Forelimb muscle (tissue), 1 donor: Measurements from ENCODE around the gene PSMA1. TPM values are rescaled to one million over a fixed set of nuclear protein-coding genes. Genes with fewer than 3 reads are reported as not detected.
A peak's percentile ranks its signal among the peaks of the same experiment; 100 is the strongest.

Source experiments
- DNase-seq: peaks from one replicate; pipeline ENCODE4 v3.0.0-alpha.2; 2013; ENCODE audit warnings: low read depth
- polyA plus RNA-seq: library from polyadenylated mRNA; unstranded; fragments of 120-200 nt; gene quantifications from one replicate; pipeline ENCODE4 v1.2.1, GENCODE V29; 2013; ENCODE audit not compliant: insufficient read length

PSMA1 gene
- polyA plus RNA-seq, 1 donor = 118 TPM

- DNase-seq = no peak
These were observed 9.8 kb upstream of the PSMA1 start for GRCh38 chr11:14529951-14530350.

- DNase-seq = no peak
These were observed 9.1 kb upstream of the PSMA1 start for GRCh38 chr11:14529321-14529720.

DNA sequence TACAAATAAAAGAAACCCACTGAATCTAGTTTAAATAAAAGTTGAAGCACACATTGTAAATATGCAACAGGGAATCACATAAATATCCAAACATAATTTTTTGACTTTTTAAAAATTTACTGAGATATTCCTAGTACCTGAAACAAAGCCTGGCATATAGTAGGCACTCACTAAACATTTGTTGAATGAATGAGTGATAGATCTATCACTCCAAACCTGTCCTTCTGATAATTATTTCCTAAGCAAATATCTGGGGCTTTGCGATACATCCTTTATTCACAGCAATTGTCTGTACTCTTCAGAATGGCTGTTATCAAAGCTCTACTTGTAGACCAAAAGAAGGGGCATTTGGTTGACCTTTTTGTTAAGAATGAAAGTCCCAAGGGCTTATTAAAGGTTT lies 2.6 kb upstream of the PSMA1 start:
- no peak for DNase-seq

GRCh38 chr11:14522245-14522644 lies 2.1 kb upstream of the PSMA1 start:
- no peak for DNase-seq

GRCh38 chr11:14520747-14521151 lies 563 bp upstream of the PSMA1 start:
- no peak for DNase-seq

GRCh38 chr11:14519597-14519916 lies 629 bp downstream of the PSMA1 start:
- no peak for DNase-seq

- DNase-seq = no peak
These were observed 1.4 kb downstream of the PSMA1 start for GRCh38 chr11:14518820-14519219.

GRCh38 chr11:14513800-14514199 lies 6.4 kb downstream of the PSMA1 start:
- DNase-seq = no peak

- no peak for DNase-seq
These were observed 13.7 kb downstream of the PSMA1 start for GRCh38 chr11:14506532-14506931.

DNA sequence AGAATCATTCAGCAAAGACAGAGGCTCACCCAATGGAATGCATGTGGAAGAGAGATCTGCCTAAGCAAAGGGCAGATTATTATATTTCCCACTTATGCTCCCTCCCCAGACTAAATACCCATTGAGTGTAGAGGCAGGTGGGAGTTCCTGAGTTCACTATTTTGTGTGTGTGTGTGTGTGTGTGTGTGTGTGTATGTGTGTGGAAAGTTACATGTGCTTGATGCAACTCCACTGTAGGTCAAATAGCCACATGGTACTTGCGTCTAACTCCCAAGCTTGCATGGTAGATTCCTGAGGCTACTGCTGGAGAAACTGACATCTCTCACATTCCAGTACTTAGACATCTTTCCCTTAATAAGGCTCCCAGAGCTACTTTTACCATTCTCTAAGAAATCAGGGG lies 17.2 kb downstream of the PSMA1 start:
- DNase-seq = no peak

GRCh38 chr11:14502039-14502438 lies 18.1 kb downstream of the PSMA1 start:
- no peak for DNase-seq

DNA sequence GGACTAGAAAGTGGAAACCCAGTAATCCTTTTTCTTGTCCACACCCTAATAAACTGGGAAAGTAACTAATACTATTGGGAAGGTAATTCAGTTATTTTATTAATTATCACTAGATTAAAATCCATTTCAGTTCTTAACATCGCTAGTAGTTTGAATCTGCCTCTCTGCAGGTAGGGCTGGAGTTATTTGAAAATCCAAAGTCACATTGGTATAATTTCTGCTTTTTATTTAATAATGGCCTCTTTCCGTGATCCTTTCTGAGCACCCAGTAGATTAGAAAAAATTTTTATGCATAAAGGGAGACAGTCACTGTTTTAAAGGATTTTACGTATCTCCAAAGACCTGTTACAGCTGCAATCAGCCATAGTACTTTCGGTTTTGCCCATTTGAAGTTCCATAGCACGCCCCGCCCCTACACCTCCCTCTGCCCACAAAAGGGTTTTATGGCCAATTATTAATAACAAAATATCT lies 20.0 kb downstream of the PSMA1 start:
- DNase-seq = no peak

GRCh38 chr11:14499560-14500180 lies 20.5 kb downstream of the PSMA1 start, which contains the start of gene COPB1:
COPB1 (minus strand) TSS chr11:14499811; CDS start chr11:14498928, 883 bp downstream.
- peak; percentile 95 for DNase-seq

DNA sequence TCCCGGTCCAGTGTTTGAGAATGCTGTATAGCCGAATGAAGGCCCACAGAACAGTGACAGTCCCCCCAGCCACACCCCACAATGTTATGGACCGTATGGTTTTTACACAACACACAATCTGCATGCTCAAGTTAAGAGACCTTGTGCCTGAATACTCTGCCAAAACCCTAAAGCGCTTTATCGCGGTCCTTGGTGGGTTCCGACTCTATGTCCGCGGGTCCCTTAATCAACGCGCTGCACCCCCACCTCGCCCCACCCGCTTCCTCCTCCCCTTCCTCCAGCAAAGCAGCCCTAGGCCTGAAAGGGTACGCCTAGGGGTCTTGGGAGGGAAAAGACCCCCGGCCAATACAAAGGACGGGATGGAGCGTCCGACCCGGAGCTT lies 21.0 kb downstream of the PSMA1 start:
- no peak for DNase-seq

GRCh38 chr11:14480716-14481115 lies 39.5 kb downstream of the PSMA1 start:
- DNase-seq = no peak

DNA sequence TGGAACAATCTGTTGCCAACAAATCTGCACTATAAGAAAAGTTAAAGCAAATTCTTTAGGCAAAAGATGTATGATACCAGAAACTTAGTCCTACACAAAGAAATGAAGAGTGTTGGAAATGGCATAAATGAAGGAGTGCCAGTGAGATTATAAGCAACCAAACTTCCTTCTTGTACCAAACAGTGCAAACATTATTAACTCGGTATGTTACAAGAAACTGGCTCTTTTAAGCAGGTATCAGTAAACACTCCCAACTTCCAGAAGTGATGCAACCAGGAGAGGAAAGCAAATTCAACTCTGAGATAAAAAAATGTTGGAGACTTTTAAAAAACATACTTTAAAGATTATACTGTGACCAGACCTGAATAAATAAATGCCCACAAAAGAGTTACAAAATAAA lies 49.1 kb downstream of the PSMA1 start:
- no peak for DNase-seq

DNA sequence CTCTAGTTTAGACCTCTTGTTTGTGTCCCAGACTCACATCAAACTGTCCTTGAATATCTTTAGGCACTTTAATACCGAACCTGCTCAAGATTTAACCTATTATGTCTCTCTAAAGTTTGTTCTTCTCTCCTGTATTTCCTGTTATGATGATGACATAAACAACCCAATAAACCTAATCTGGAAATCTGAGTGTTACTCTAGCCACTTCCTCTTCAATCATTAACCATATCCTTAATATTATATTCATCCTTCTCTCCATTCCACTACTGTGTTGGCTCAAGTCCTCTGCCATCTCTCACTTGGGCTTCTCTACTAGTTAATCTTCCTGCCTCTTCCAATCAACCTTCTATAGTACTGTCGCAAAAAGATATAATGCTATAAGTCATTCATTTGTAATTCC lies 56.6 kb downstream of the PSMA1 start:
- no peak for DNase-seq

DNA sequence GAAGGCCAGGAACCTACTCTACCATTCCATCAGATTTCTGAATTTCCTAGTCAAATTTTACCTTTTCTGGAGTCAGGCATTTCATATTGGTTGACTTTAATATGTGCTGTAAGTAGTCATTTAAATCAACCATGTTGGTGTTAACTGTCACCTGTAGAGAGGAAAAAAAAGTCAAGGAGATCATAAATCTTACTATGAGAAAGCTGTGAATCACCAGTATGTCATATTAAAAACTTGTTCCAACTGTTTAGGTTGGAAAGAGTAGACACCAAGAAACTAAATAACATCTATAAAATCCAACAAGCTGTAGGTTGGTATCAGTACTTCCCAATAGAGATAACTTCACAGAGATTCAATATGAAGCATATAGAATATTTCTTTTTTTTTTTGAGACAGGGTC lies 60.0 kb downstream of the PSMA1 start:
- no peak for DNase-seq

DNA sequence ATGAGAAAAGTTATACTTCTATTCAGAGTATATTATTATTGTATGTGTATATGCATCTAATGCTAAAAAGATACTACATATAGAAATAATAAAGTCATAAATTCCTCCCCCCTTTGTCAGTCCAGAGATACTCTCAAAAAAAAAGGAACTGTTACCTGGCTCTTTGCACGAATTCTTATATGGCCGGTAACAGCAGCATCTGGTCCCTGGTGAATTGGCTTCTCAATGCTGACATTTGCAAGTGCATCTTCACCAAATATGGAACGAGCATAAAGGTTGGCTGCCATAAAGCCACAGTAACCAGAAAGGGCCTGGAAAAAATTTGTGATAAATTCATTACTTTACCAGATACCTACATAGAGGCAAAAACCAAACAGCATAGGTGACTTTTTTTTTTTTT lies 61.8 kb downstream of the PSMA1 start:
- no peak for DNase-seq

DNA sequence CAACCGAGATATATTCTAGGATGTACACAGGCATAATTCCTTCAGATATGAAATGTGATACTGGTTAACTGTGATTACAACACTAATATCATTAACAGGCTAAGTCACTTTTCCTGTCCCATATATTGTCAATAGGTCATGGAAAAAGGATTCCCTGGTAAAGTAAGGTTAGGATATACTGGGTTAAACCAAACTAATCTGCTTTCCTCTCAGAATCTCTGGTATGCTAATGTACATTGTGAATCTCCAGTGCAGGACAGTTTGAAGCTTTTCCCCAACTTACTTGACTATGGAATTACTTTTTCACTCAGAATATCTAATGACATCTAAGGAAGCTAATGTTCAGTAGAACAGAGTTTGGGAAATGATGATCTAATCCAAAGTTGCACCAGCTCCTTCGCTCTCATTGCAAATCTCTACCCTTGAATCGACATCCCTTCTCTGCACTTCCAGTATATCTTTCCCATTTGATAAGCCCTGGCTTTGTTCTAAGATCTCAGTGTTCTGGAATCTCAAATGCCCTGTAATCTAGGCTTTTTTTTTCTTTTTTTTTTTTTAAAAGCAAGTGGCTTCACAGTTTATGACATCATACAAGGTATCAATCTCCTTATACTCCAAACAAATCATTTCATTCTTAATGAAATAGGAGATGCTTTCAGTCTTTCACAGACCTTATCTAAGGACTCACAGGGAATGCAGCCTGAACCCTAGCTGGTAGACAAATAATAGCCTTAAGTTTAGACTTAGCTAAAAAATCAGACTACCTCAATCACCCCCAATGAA lies 64.3 kb downstream of the PSMA1 start:
- DNase-seq = no peak
